Glomerular endothelial cell (primary cell): ENCODE measurements around the gene RNF152. TPM values are rescaled to one million over a fixed set of nuclear protein-coding genes. Genes with fewer than 3 reads are reported as not detected.
A peak's percentile ranks its signal among the peaks of the same experiment; 100 is the strongest.

Source experiments
- DNase-seq: peaks from one replicate; pipeline ENCODE4 v3.0.0-alpha.2; 2011; ENCODE audit warnings: low read depth, low spot score; ENCODE audit errors: extremely low read depth
- total RNA-seq: library from RNA; depleted of rRNA; stranded (reverse); fragments of >200 nt; gene quantifications from 2 replicates; pipeline ENCODE4 v1.2.3, GENCODE V29; 2015

RNF152 gene
- total RNA-seq, 1 donor from 2014 or later, result 59.6 TPM

DNA sequence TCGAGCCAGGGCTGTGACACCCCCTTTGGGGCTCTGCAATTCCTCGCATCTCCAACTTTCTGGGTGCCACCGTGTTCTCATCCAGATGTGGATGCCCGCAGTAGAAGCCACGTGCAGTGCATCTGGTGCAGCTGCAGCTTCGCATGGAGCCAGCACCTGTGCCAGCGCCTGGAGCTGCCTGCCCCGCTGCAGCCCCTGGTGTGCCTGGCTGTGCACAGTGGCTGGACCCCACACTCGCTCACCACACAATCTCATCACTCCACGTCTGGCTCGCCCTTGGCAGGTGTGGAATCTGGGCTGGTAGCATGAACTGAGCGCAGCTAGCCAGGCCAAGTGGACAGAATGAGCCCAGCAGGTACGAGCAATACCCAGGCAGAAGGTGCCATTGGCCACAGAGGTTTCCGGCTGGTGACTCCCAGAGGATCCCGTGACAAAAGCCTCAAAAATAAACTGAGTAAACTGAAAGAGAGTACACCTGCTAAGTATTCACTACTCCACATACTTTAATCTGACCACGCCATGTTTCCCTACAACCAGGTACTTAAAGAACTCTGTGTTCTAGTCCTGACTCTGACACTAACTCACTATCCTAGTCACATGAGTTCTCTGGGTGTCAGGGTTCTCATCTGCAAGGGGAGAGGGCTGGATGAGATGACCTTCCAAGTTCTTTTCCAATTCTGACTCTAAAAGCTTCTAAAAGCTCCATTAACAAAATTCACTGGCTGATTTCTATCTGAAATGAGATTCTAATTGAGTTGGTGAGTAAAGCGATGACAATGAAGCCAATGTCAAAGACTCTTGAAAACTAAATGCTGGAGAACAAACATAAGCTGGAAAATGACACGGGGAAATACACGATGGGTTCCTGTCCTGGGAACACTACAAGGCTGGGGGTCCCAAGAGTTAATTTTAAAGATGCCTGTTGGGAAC, 37.1 kb downstream of the RNF152 start:
- no peak for DNase-seq

DNA sequence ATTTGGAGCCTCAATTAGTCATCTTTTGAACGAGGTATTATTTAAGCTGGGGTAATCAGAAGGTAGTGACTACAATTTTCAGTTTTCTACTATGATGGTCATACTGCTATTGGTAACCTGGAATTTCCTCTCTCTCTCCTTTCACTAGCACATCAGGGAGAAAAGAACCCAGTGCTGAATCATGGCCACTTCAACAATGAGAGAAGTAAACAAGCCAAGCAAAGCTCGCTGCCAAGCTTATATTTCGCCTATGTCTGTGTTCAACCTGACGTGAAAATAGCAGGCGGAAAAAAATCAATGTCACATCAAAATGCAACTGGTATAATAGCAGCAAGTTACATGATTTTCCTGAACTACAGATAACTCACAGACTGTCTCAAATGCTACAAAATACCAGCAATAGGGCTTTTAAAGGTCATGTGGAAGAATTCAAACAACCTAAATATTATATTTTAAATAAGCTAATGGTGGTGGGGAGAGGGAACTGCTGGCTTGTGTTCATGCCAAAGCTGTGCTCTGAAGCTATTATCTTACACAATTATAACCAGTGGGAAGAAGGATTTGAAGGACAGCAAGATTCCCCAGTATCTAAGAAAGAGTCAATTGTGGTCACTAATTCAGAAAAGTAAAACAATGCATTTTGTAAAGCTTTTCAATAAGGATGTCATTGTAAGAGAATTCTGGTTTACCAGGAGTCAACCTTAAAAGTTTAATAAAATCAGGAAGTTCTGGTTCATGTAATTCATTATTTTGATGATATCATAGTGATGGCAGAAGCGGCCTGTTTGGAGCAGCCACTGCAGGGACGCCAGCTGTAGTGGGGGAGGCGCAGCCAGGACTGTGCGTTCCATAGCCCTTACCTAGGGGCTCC, 38.0 kb downstream of the RNF152 start:
- DNase-seq, result no peak

DNA sequence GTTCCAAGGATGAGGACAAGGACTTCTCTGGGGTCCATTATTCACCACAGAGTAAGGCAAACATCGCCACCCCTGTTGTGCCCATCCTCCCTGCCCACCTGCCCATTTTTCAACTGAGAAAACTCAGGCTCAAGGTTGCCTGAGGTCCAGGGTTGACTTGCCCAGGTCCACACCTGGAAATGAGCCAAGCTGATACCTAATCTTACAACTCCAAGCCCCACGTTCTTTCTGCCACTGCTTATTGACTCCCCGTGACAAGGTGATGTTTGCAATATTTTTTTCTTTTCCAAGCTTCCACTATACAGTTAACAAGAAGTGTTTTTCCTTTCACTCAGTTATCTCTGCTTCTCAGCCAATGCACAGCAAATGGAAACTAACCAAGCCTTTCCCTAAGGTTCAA, 39.0 kb downstream of the RNF152 start:
- DNase-seq, result no peak

DNA sequence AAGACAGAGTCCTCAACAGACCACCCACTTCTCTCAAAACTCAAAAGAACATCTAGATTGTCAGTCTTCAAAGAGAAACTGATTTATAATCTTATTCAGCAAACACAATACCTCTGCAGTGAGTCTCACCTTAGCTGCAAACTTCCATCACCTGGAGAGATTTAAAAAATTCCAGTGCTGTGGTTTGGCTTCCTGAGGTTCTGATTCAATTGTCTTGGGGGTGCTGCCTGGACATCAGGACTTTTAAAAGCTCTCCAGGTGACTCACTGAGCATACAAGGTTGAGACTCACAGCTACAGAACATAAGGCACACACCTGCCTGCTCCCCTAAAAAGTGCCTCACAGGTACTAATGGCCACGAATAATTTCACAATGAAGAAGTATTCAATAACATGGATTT, 40.3 kb downstream of the RNF152 start:
- DNase-seq, result no peak

DNA sequence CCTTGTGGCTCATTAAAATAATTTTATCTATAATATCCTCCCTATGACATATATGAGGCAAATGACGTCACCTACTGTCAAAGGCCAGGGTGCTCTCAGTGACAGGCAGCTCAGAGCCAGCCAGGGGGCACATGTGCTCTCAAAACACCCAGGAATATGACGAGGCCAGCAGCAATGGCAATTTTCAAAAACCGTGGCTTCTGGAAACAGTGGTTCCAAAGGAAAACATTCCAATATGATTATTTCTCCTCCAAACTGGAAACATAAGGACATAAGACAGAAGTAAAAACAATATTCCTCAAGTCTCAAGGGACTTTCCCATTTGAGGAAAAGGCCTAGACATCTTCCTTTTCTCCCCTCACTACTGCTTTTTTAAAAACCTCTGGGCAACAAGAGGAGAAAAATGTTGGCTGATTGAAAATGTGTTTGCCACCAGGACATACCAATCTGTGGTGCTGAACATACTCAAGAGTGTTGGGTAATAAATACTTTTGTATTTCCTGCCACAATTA, 40.8 kb downstream of the RNF152 start:
- DNase-seq, result no peak

DNA sequence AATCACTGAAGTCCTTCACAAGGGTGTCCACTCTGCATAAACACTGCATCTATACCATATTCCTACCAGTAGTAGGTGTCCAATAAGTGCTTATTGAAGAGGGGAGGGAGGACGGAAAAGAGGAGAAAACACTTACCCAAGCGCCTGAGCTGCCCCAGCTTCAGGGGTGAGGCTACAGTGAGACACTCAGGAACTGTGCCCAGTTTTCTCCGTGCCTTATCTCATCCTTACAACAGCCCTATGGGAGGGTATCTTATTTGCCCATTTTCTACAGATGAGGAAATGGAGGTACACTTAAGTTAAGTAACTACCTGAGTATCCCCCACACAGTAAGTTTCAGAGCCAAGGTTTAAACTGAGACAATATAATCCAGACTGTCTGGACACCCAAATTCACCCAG, 41.5 kb downstream of the RNF152 start:
- no peak for DNase-seq

DNA sequence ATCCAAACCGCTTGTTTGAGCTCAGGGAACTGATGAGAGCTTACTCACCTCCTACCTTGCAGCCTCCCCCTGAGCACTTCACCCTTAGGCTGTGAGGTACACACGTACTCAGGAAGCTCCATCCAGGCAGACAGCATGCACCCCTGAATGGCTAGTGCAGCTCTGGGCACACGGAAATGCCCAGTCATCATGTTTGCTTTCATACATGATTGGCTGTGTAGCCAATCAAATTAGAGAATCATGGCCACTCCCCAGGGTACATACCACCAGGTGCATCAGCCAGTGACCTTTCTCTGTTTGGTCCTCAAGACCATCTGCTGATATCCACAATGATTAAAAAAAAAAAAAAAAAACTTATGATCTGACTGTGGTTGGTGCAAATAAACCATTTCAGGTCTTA, 42.1 kb downstream of the RNF152 start:
- DNase-seq, result no peak

DNA sequence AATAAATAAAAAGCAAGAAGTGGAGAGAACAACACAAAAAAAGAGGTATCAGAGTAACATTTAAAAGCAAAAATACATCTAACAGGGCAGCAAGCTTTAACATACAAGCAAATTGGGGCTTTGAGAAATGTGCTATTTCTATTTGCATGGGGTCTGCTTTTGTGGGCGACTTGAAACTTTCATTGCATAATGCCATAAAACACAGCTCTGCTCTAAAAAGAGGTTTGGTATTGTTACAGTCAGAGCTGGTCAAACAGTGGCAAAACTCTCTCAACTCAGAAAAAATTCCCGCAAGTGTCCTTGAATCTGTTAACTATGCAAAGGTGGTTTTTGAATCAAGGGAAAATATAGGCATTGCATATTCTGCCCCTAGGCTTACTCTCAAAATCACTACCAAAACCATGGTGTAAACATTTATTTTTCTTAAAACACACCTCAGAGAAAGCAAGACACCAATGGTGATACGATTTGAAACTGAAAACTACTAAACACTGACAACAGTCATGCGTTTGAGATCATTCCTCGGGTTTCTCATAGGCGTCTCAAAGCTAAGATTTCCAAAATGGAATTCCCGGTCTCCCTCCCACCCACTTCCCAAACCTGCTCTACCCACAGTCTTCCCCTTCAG, 45.5 kb downstream of the RNF152 start:
- no peak for DNase-seq

DNA sequence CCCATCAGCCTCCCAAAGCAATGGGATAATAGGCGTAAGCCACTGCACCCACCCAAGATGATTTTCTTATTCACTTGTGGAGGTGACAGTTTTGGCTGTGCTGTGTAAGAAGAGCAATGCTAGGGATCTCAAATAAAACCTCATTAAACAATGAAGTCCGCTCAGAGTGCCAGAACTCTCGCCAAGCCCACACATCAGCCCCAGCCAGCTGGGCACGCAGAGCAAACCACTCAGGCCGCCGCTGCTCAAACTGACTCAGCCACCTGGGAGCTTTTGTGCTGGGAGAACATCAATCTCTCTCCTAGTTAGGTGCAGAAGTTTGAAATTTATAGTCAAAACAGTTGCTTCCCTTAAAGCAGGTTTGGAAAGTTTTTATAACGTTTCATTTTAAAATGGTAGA, 47.6 kb downstream of the RNF152 start:
- no peak for DNase-seq

DNA sequence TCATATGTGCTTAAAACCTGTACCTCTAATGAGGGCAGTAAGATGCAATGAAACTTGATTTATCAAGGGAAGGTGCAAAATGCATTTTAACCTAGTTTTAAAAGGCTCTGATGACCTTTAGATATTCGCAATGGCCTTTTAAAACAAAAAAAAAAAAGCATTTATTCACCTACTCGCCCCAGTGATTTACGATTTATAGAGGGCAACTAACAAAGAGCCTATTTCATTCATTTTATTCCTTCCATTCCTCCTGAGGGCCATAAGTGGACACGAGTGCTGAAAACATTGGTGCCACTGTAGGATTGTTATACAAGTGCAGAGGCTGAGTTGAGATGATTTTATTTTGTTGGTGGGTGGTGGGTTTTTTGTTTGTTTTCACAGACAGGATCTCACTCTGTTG, 48.1 kb downstream of the RNF152 start:
- DNase-seq, result no peak

DNA sequence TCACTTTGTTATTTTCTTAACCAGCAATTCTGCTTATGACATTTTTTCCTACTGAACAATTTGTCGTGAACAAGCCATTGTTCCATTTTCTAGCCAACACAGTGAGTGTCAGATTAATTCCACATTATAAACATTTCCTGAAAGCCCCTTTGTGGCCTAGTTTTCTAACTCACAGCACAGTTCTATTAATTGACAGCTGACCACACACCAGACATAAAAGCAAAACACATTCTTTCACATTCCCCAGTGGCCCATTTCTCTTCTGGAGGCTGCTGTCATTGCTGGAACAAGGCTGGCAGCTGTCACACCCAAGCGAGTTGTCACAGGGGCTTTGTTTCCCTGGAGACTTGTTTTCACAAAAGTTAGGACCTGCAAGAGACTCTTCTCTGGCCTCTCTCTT, 50.7 kb downstream of the RNF152 start:
- no peak for DNase-seq

DNA sequence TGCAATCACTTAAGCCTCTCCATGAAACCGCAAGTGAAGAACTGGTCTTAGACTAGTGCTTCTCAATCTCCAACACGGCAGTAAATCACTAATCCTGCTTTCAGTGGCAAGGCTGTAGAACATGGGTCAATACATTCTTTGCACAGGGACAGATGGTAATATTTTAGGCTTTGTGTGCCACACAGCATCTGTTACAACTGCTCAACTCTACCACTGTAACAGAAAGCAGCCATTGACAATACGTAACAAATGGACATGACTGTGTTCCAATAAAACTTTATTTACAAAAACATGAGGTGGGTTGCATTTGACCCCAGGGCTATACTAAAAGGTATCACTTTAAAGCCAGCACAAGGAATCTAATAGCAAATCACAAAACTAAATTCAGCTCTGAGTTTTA, 51.1 kb downstream of the RNF152 start:
- DNase-seq, result no peak

DNA sequence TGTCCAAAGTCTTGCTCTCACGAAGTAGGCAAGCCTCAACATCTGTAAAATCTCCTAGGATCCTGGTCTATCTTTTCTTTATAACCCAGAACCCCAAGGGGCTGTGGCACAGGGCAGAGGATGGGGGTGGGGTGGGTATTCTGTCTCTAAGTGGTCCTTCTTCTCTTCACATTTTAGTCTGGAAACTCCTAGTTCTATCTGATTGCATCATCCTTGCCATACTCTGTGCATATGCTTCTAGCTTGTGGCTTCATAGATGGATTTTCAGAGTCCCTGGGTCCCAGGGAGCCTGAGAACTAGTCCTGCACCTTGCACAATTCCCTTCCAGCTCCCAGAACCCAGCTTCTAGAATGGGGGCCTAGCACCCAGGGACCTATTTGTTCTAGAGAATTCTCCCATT, 52.5 kb downstream of the RNF152 start:
- no peak for DNase-seq

DNA sequence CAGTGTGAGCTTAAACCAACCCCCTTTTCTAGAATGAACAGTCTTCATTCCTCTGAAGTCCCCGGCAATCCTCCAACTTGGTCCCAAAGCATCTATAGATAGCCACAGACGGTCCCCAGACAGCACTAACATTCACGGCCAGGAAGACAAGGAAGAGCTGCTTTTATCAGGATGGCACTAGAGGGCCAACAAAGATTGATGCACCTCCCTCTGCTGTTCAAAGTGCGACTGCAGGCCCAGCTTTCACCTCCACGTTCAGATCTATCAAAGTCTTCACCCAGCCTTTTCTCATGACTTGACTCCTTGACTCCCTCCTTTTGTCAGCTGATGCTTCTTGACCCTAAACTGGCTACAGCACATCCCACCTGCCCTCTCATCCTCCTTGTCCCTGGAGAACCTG, 54.3 kb downstream of the RNF152 start:
- no peak for DNase-seq

DNA sequence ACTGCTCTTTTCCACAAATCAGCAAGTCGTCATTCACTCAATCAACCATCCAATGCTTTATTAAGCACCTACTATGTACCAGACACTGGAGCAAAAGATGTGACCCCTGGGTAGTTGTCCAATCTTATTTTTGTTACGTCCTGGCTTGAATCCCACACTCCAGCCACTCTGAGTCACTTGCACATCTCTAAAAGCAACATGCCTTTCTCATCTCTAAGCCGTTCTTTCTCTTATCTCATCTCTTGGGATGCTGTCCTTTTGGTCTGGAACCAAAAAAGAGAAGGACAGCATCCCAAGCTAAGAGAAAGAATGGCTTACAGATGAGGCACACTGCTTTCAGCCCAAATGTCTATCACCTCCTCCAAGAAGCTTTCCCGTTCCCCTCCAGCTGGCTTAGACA, 58.8 kb downstream of the RNF152 start:
- DNase-seq, result no peak

DNA sequence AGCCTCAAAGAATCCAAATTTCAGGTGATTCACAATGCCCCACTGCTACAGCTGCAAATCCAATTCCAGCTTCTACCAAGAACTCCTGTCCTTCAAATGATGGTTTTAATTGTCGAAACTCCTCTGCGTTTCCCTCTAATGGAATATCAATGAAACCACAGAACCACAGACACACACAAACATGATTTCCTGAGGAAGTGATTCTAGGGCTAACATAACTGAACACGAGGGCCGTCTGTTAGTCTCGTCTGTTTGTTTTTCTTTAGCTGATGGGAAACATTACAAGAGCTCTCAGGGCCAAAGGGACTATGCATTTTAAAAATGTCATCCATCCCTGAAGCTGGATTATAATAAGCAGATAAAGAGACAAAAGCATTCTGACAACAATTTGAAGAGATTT, 59.4 kb downstream of the RNF152 start:
- DNase-seq, result peak; percentile 80

DNA sequence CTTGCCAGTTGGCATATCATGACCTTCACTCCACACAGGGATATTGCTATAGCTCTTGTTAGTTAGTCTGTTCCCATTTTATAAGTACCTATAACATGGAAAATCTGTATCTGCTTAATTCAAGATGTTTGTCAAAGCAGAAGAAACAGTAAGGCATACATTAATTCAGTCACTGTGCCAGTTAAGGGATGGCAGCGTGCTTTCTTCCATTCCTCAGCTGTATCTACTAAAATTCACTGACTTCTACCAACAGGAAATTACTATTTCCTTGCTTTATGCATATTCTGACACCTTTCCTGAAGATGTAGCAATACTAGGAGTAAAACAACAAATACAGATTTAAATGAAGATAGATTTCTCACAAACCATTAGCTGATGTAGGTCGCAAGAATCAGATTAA, 59.9 kb downstream of the RNF152 start:
- DNase-seq, result no peak

DNA sequence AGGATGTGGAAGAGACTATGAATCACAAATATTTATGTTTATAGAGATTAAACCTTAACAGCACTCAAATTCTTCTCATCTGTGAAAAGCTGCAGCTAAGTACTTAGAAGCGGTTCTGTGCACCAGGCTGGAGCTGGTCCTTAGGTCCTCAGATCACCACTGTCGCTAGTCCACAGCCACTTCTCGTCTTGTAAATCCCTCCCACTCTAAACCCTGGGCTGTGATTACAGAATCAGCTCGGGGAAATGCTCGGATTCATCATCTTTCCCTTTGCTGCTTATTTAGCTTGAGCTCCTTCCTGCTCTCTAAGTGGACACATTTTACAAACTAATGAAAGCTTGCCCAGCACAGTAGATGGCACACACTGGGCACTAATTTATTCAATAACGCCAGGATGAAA, 61.7 kb downstream of the RNF152 start:
- DNase-seq, result peak; percentile 75

DNA sequence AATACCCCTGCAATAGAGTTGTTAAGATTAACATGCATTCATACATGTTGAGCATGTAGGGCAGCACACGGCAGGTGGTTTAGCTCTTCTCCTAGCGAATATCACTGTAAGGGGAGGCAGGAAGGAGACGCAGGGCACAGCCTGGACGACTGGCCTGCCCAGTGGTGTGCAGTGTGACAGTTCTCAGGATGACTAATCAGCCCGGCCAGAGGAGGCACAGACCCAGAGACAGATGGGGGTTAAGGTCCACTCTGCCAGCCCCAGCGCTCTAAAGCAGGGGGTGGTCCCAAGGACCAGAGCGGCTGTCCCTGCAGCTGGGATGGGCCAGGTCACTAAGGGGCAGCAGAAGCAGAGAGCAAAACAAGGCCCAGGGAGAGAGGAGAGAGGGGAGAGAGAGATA, 63.7 kb downstream of the RNF152 start:
- no peak for DNase-seq

DNA sequence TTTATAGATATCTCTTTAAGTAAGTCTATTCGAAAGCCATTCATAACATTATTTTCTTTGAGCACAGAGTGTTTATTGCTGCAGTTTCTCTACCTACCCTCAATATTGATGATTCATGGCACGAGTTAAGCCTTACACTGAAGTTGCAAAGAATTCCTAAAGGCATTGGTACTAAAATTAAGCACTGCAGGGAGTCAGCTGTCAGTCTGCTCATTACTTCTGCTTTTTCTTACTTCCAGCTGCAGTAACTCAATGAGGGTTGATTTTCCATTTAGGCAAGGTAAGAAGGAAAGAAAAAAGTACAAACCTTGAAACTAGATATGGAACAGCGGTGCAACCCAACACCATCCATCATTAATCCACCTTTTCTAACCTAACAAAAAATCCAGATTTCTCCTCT, 65.2 kb downstream of the RNF152 start:
- no peak for DNase-seq

DNA sequence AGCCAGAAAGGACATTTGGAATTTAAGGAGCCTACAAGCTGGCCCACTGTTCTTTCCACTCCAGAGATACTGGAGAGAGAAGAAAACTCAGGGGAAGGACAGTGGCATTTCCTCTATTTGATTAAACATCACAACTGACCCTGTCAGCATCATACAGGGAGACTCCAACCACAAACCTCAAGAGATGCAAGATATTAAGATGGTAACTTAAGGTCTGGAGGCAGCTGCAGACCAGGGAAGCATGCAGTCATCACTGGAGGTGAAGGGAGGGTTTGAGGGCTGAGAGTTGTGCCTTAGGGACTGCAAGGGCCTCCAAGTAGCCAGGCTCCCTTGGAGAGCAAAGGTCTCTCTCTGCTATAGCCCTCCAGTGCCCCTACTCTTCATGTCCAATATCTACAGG, 67.4 kb downstream of the RNF152 start:
- DNase-seq, result no peak
